Neural crest cell (in vitro differentiated cells): ENCODE measurements around the gene MAP3K20. TPM values are rescaled to one million over a fixed set of nuclear protein-coding genes. Genes with fewer than 3 reads are reported as not detected.

Experiments used
- DNase-seq: peaks from one replicate; pipeline ENCODE4 v3.0.0; 2021; ENCODE audit warnings: low read depth, mixed read lengths, low spot score
- H3K27ac Mint-ChIP-seq: one replicate; pipeline ENCODE4 v1.8.0; 2021; ENCODE audit warnings: mild to moderate bottlenecking, mixed read lengths; ENCODE audit not compliant: unreplicated experiment
- H3K27me3 Mint-ChIP-seq: 2 replicates; pipeline ENCODE4 v1.8.0; 2021; ENCODE audit warnings: low read depth, mild to moderate bottlenecking, mixed read lengths
- H3K36me3 Mint-ChIP-seq: 2 replicates; pipeline ENCODE4 v1.8.0; 2021; ENCODE audit warnings: low read depth, mild to moderate bottlenecking, mixed read lengths
- H3K4me1 Mint-ChIP-seq: 2 replicates; pipeline ENCODE4 v1.8.0; 2021; ENCODE audit warnings: mixed read lengths
- H3K4me3 Mint-ChIP-seq: one replicate; pipeline ENCODE4 v1.8.0; 2021; ENCODE audit warnings: mild to moderate bottlenecking, mixed read lengths
- H3K9me3 Mint-ChIP-seq: 2 replicates; pipeline ENCODE4 v1.8.0; 2021; ENCODE audit warnings: mixed read lengths
- total RNA-seq: library from RNA; stranded (reverse); gene quantifications from 2 replicates; pipeline ENCODE4 v1.2.1, GENCODE V29; 2021
- TF ChIP-seq, protein P1 (sequence below): fragments of 200-600 bp; sonication (generic); conservative IDR thresholded peaks from 2 replicates; pipeline ENCODE4 v1.5.0; 2021; ENCODE audit warnings: antibody characterized with exemption, mild to moderate bottlenecking

MAP3K20 gene
- total RNA-seq, 1 donor from 2014 or later = 27.6 TPM

GRCh38 chr2:173286153-173286809 is 210.6 kb downstream of the MAP3K20 start:
- peak overlapping the region; percentile 64 for H3K27ac Mint-ChIP-seq
- peaks cover 2% of the 10 kb centered on the region for H3K9me3 Mint-ChIP-seq
- TF ChIP-seq, protein P1, sequence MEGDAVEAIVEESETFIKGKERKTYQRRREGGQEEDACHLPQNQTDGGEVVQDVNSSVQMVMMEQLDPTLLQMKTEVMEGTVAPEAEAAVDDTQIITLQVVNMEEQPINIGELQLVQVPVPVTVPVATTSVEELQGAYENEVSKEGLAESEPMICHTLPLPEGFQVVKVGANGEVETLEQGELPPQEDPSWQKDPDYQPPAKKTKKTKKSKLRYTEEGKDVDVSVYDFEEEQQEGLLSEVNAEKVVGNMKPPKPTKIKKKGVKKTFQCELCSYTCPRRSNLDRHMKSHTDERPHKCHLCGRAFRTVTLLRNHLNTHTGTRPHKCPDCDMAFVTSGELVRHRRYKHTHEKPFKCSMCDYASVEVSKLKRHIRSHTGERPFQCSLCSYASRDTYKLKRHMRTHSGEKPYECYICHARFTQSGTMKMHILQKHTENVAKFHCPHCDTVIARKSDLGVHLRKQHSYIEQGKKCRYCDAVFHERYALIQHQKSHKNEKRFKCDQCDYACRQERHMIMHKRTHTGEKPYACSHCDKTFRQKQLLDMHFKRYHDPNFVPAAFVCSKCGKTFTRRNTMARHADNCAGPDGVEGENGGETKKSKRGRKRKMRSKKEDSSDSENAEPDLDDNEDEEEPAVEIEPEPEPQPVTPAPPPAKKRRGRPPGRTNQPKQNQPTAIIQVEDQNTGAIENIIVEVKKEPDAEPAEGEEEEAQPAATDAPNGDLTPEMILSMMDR = no peak
- H3K27me3 Mint-ChIP-seq = no peaks in the 10 kb centered on the region
- peaks cover 3% of the 10 kb centered on the region for H3K36me3 Mint-ChIP-seq
- H3K4me3 Mint-ChIP-seq = no peak overlapping the region
- H3K4me1 Mint-ChIP-seq = peaks cover 5% of the 10 kb centered on the region
- DNase-seq = no peak

- H3K36me3 Mint-ChIP-seq = no peaks in the 10 kb centered on the region
- no peaks in the 10 kb centered on the region for H3K9me3 Mint-ChIP-seq
- no peak overlapping the region for H3K27ac Mint-ChIP-seq
- TF ChIP-seq, protein P1 = no peak
- H3K4me3 Mint-ChIP-seq = no peak overlapping the region
- no peaks in the 10 kb centered on the region for H3K27me3 Mint-ChIP-seq
- DNase-seq = no peak
- peaks cover 5% of the 10 kb centered on the region for H3K4me1 Mint-ChIP-seq
These were observed 211.9 kb downstream of the MAP3K20 start for GRCh38 chr2:173287594-173287993.

GRCh38 chr2:173288561-173288960 is 212.9 kb downstream of the MAP3K20 start:
- TF ChIP-seq, protein P1 = no peak
- peaks cover 5% of the 10 kb centered on the region for H3K4me1 Mint-ChIP-seq
- no peak for DNase-seq
- H3K27ac Mint-ChIP-seq = no peak overlapping the region
- H3K36me3 Mint-ChIP-seq = peaks cover 2% of the 10 kb centered on the region
- no peaks in the 10 kb centered on the region for H3K27me3 Mint-ChIP-seq
- no peak overlapping the region for H3K4me3 Mint-ChIP-seq
- H3K9me3 Mint-ChIP-seq = no peaks in the 10 kb centered on the region

- H3K9me3 Mint-ChIP-seq = no peaks in the 10 kb centered on the region
- no peak overlapping the region for H3K4me3 Mint-ChIP-seq
- TF ChIP-seq, protein P1 = no peak
- H3K4me1 Mint-ChIP-seq = peaks cover 5% of the 10 kb centered on the region
- H3K27me3 Mint-ChIP-seq = no peaks in the 10 kb centered on the region
- no peak for DNase-seq
- no peak overlapping the region for H3K27ac Mint-ChIP-seq
- peaks cover 2% of the 10 kb centered on the region for H3K36me3 Mint-ChIP-seq
These were observed 214.4 kb downstream of the MAP3K20 start for GRCh38 chr2:173290046-173290445.

DNA sequence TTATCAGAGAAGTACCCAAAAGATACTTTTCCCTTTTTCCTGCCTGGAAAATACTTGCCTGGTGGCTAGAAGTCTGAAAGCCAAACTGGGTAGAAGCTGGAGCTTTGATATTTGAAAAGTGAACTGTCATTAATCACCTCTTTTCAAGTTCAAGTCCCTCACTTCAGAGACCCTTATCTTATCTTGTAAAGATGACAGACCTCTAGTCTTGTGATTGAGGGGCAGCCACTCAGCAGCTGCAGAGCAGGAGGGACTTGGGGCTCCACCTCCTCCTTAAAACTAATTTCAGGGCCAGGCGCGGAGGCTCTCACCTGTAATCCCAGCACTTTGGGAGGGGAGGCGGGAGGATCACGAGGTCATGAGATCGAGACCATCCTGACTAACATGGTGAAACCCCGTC is 214.9 kb downstream of the MAP3K20 start:
- H3K36me3 Mint-ChIP-seq = peaks cover 2% of the 10 kb centered on the region
- TF ChIP-seq, protein P1 = no peak
- no peak overlapping the region for H3K4me3 Mint-ChIP-seq
- no peaks in the 10 kb centered on the region for H3K9me3 Mint-ChIP-seq
- DNase-seq = no peak
- H3K4me1 Mint-ChIP-seq = peaks cover 5% of the 10 kb centered on the region
- no peak overlapping the region for H3K27ac Mint-ChIP-seq
- H3K27me3 Mint-ChIP-seq = no peaks in the 10 kb centered on the region
